ENCODE measurements around the gene COL13A1.

COL13A1 gene

GRCh38 chr10:69862882-69863530 lies 61.3 kb downstream of the COL13A1 start:
- Mint-ChIP-seq H3K27ac (no peak overlapping the region), H3K9me3 (no peaks in the 10 kb centered on the region), H3K36me3 (ENCODE audit: insufficient read depth) (peaks cover 4% of the 10 kb centered on the region), H3K27me3 (peaks cover 19 to 75% of the 10 kb centered on the region in 2 donors), H3K4me3 (no peak overlapping the region), H3K4me1 (ENCODE audit: low read depth in 2 of 2) (no peaks in the 10 kb centered on the region)
- DNase-seq = no peak
- ATAC-seq (replicated peaks) = no peak

- H3K9me3 Mint-ChIP-seq = no peaks in the 10 kb centered on the region
- H3K4me3 Mint-ChIP-seq = no peak overlapping the region
- no peak for DNase-seq
- peaks cover 19 to 77% of the 10 kb centered on the region in 2 donors for H3K27me3 Mint-ChIP-seq
- H3K4me1 Mint-ChIP-seq (ENCODE audit: low read depth in 2 of 2) = no peaks in the 10 kb centered on the region
- H3K27ac Mint-ChIP-seq = no peak overlapping the region
- no peak for ATAC-seq (replicated peaks)
- H3K36me3 Mint-ChIP-seq (ENCODE audit: insufficient read depth) = peaks cover 4% of the 10 kb centered on the region
Measured at GRCh38 chr10:69863580-69863979, 61.9 kb downstream of the COL13A1 start.

- H3K4me3 Mint-ChIP-seq = no peak overlapping the region
- H3K9me3 Mint-ChIP-seq = no peaks in the 10 kb centered on the region
- peaks cover 4% of the 10 kb centered on the region for H3K36me3 Mint-ChIP-seq (ENCODE audit: insufficient read depth)
- ATAC-seq (replicated peaks) (no peak), DNase-seq (no peak)
- no peaks in the 10 kb centered on the region for H3K4me1 Mint-ChIP-seq (ENCODE audit: low read depth in 2 of 2)
- H3K27ac Mint-ChIP-seq = no peak overlapping the region
- peaks cover 19 to 84% of the 10 kb centered on the region in 2 donors for H3K27me3 Mint-ChIP-seq
Measured at GRCh38 chr10:69864321-69864720, 62.6 kb downstream of the COL13A1 start.

GRCh38 chr10:69865450-69865849 lies 63.7 kb downstream of the COL13A1 start:
- peaks cover 19 to 78% of the 10 kb centered on the region in 2 donors for H3K27me3 Mint-ChIP-seq
- H3K36me3 Mint-ChIP-seq (ENCODE audit: insufficient read depth) = peaks cover 4% of the 10 kb centered on the region
- no peak overlapping the region for H3K27ac Mint-ChIP-seq
- H3K4me3 Mint-ChIP-seq = no peak overlapping the region
- DNase-seq (no peak), ATAC-seq (replicated peaks) (no peak)
- H3K4me1 Mint-ChIP-seq (ENCODE audit: low read depth in 2 of 2) = no peaks in the 10 kb centered on the region
- H3K9me3 Mint-ChIP-seq = no peaks in the 10 kb centered on the region

- Mint-ChIP-seq H3K9me3 (no peaks in the 10 kb centered on the region), H3K27ac (peak overlapping the region in 1 of 2 donors; percentile 12), H3K36me3 (ENCODE audit: insufficient read depth) (peaks cover 4% of the 10 kb centered on the region), H3K4me1 (ENCODE audit: low read depth in 2 of 2) (no peaks in the 10 kb centered on the region), H3K27me3 (peaks cover 20 to 78% of the 10 kb centered on the region in 2 donors), H3K4me3 (no peak overlapping the region)
- ATAC-seq (replicated peaks) = no peak
- DNase-seq = no peak
Measured at GRCh38 chr10:69866246-69866687, 64.6 kb downstream of the COL13A1 start.

- peaks cover 26 to 78% of the 10 kb centered on the region in 2 donors for H3K27me3 Mint-ChIP-seq
- ATAC-seq (replicated peaks) = no peak
- no peak overlapping the region for H3K4me3 Mint-ChIP-seq
- no peaks in the 10 kb centered on the region for H3K9me3 Mint-ChIP-seq
- no peak for DNase-seq
- H3K36me3 Mint-ChIP-seq (ENCODE audit: insufficient read depth) = peaks cover 4% of the 10 kb centered on the region
- H3K27ac Mint-ChIP-seq = peak overlapping the region in 1 of 2 donors; percentile 12
- no peaks in the 10 kb centered on the region for H3K4me1 Mint-ChIP-seq (ENCODE audit: low read depth in 2 of 2)
Measured at GRCh38 chr10:69866688-69867461, 65.2 kb downstream of the COL13A1 start.

- H3K36me3 Mint-ChIP-seq (ENCODE audit: insufficient read depth) = peaks cover 4% of the 10 kb centered on the region
- H3K4me3 Mint-ChIP-seq = no peak overlapping the region
- no peak overlapping the region for H3K27ac Mint-ChIP-seq
- ATAC-seq (replicated peaks) = no peak
- peaks cover 0 to 1% of the 10 kb centered on the region in 2 donors for H3K4me1 Mint-ChIP-seq (ENCODE audit: low read depth in 2 of 2)
- DNase-seq = no peak
- peaks cover 36 to 81% of the 10 kb centered on the region in 2 donors for H3K27me3 Mint-ChIP-seq
- no peaks in the 10 kb centered on the region for H3K9me3 Mint-ChIP-seq
Measured at GRCh38 chr10:69867699-69868558, 66.2 kb downstream of the COL13A1 start.

- H3K9me3 Mint-ChIP-seq = no peaks in the 10 kb centered on the region
- ATAC-seq (replicated peaks) = no peak
- H3K27me3 Mint-ChIP-seq = peaks cover 36 to 79% of the 10 kb centered on the region in 2 donors
- no peak for DNase-seq
- H3K36me3 Mint-ChIP-seq (ENCODE audit: insufficient read depth) = peaks cover 4% of the 10 kb centered on the region
- no peak overlapping the region for H3K27ac Mint-ChIP-seq
- no peak overlapping the region for H3K4me3 Mint-ChIP-seq
- peaks cover 0 to 1% of the 10 kb centered on the region in 2 donors for H3K4me1 Mint-ChIP-seq (ENCODE audit: low read depth in 2 of 2)
Measured at GRCh38 chr10:69868821-69869220, 67.1 kb downstream of the COL13A1 start.

- no peaks in the 10 kb centered on the region for H3K9me3 Mint-ChIP-seq
- no peak overlapping the region for H3K27ac Mint-ChIP-seq
- no peak overlapping the region for H3K4me3 Mint-ChIP-seq
- peaks cover 0 to 1% of the 10 kb centered on the region in 2 donors for H3K4me1 Mint-ChIP-seq (ENCODE audit: low read depth in 2 of 2)
- H3K36me3 Mint-ChIP-seq (ENCODE audit: insufficient read depth) = peaks cover 4% of the 10 kb centered on the region
- no peak for DNase-seq
- no peak for ATAC-seq (replicated peaks)
- peaks cover 34 to 76% of the 10 kb centered on the region in 2 donors for H3K27me3 Mint-ChIP-seq
Measured at GRCh38 chr10:69869291-69869961, 67.7 kb downstream of the COL13A1 start.

GRCh38 chr10:69870591-69870990 lies 68.9 kb downstream of the COL13A1 start:
- H3K27ac Mint-ChIP-seq = no peak overlapping the region
- H3K4me1 Mint-ChIP-seq (ENCODE audit: low read depth in 2 of 2) = peaks cover 0 to 1% of the 10 kb centered on the region in 2 donors
- H3K27me3 Mint-ChIP-seq = peaks cover 22 to 64% of the 10 kb centered on the region in 2 donors
- H3K9me3 Mint-ChIP-seq = no peaks in the 10 kb centered on the region
- no peaks in the 10 kb centered on the region for H3K36me3 Mint-ChIP-seq (ENCODE audit: insufficient read depth)
- no peak overlapping the region for H3K4me3 Mint-ChIP-seq
- ATAC-seq (replicated peaks) (no peak), DNase-seq (no peak)

- Mint-ChIP-seq H3K4me3 (no peak overlapping the region), H3K27me3 (peaks cover 21 to 60% of the 10 kb centered on the region in 2 donors), H3K27ac (no peak overlapping the region), H3K4me1 (ENCODE audit: low read depth in 2 of 2) (peaks cover 0 to 1% of the 10 kb centered on the region in 2 donors), H3K9me3 (no peaks in the 10 kb centered on the region), H3K36me3 (ENCODE audit: insufficient read depth) (no peaks in the 10 kb centered on the region)
- no peak for DNase-seq
- no peak for ATAC-seq (replicated peaks)
Measured at GRCh38 chr10:69871074-69871473, 69.4 kb downstream of the COL13A1 start.

- no peaks in the 10 kb centered on the region for H3K9me3 Mint-ChIP-seq
- no peak overlapping the region for H3K27ac Mint-ChIP-seq
- peaks cover 21 to 60% of the 10 kb centered on the region in 2 donors for H3K27me3 Mint-ChIP-seq
Measured at GRCh38 chr10:69872323-69872722, 70.6 kb downstream of the COL13A1 start.

GRCh38 chr10:69873135-69873639 lies 71.5 kb downstream of the COL13A1 start:
- no peaks in the 10 kb centered on the region for H3K9me3 Mint-ChIP-seq
- DNase-seq (no peak), ATAC-seq (replicated peaks) (no peak)
- no peak overlapping the region for H3K27ac Mint-ChIP-seq
- no peaks in the 10 kb centered on the region for H3K36me3 Mint-ChIP-seq (ENCODE audit: insufficient read depth)
- H3K4me1 Mint-ChIP-seq (ENCODE audit: low read depth in 2 of 2) = peaks cover 0 to 1% of the 10 kb centered on the region in 2 donors
- peaks cover 21 to 64% of the 10 kb centered on the region in 2 donors for H3K27me3 Mint-ChIP-seq
- H3K4me3 Mint-ChIP-seq = no peak overlapping the region

More at GRCh38 chr10:69872323-69872722, 70.6 kb downstream of the COL13A1 start:
- DNase-seq = no peak
- ATAC-seq (replicated peaks) = no peak
- H3K4me1 Mint-ChIP-seq (ENCODE audit: low read depth in 2 of 2) = peaks cover 0 to 1% of the 10 kb centered on the region in 2 donors
- H3K4me3 Mint-ChIP-seq = no peak overlapping the region
- no peaks in the 10 kb centered on the region for H3K36me3 Mint-ChIP-seq (ENCODE audit: insufficient read depth)
